Chondrocyte (in vitro differentiated cells): ENCODE data around the gene RFFL. TPM values are rescaled to one million over a fixed set of nuclear protein-coding genes. Genes with fewer than 3 reads are reported as not detected.
"Not testable (repeated sequence)": the region's sequence is repeated elsewhere in the genome, so short reads cannot be mapped to it uniquely, and the experiment has no call there.

ENCODE experiments used
- DNase-seq: peaks from one replicate; pipeline ENCODE4 v3.0.0; 2021; ENCODE audit warnings: mixed read lengths, low spot score
- H3K27ac Mint-ChIP-seq: one replicate; pipeline ENCODE4 v1.8.0; 2021; ENCODE audit warnings: mild to moderate bottlenecking, moderate library complexity, mixed read lengths; ENCODE audit not compliant: unreplicated experiment
- H3K27me3 Mint-ChIP-seq: 2 replicates; pipeline ENCODE4 v1.8.0; 2021; ENCODE audit warnings: low read depth, mixed read lengths
- H3K36me3 Mint-ChIP-seq: 2 replicates; pipeline ENCODE4 v1.8.0; 2021; ENCODE audit warnings: low read depth, mixed read lengths
- H3K4me1 Mint-ChIP-seq: 2 replicates; pipeline ENCODE4 v1.8.0; 2021; ENCODE audit warnings: low read depth, mild to moderate bottlenecking, mixed read lengths
- H3K4me3 Mint-ChIP-seq: one replicate; pipeline ENCODE4 v1.8.0; 2021; ENCODE audit warnings: mild to moderate bottlenecking, moderate library complexity, mixed read lengths; ENCODE audit not compliant: unreplicated experiment
- H3K9me3 Mint-ChIP-seq: 2 replicates; pipeline ENCODE4 v1.8.0; 2021; ENCODE audit warnings: low read depth, mixed read lengths
- total RNA-seq: library from RNA; stranded (reverse); gene quantifications from 3 replicates; pipeline ENCODE4 v1.2.1, GENCODE V29; 2021
- TF ChIP-seq, protein P1 (sequence below): fragments of 200-600 bp; sonication (generic); IDR thresholded peaks from 2 replicates; pipeline ENCODE4 v1.5.0; 2021; ENCODE audit warnings: antibody characterized with exemption, mild to moderate bottlenecking, moderate library complexity

The RFFL gene
- total RNA-seq, 1 donor from 2014 or later = 11.1 TPM

DNA sequence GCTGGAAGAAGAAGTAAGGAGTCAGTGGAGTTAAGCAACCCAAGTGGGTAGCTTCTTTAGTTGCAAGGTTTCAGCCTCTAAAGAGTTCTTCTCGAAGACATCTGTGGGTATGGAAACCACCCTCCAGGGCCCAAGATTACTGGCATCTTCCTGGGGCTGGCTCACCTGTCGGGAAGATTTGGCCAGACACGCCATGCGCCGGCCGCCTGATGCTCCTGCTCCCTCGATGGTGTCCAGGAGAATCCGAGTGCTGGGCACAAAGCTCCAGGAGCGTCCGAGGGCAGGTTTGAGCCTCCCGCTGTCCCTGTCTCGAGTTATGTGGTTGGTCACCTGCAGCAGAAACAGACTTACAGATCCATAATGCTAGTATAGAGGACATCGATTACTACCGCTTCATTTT lies 37.5 kb upstream of the RFFL start:
- Mint-ChIP-seq H3K27me3 (no peaks in the 10 kb centered on the region), H3K9me3 (no peaks in the 10 kb centered on the region), H3K36me3 (peaks cover 21% of the 10 kb centered on the region), H3K4me1 (no peaks in the 10 kb centered on the region), H3K27ac (no peak overlapping the region), H3K4me3 (no peak overlapping the region)
- no peak for DNase-seq
- TF ChIP-seq, protein P1, sequence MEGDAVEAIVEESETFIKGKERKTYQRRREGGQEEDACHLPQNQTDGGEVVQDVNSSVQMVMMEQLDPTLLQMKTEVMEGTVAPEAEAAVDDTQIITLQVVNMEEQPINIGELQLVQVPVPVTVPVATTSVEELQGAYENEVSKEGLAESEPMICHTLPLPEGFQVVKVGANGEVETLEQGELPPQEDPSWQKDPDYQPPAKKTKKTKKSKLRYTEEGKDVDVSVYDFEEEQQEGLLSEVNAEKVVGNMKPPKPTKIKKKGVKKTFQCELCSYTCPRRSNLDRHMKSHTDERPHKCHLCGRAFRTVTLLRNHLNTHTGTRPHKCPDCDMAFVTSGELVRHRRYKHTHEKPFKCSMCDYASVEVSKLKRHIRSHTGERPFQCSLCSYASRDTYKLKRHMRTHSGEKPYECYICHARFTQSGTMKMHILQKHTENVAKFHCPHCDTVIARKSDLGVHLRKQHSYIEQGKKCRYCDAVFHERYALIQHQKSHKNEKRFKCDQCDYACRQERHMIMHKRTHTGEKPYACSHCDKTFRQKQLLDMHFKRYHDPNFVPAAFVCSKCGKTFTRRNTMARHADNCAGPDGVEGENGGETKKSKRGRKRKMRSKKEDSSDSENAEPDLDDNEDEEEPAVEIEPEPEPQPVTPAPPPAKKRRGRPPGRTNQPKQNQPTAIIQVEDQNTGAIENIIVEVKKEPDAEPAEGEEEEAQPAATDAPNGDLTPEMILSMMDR = no peak

DNA sequence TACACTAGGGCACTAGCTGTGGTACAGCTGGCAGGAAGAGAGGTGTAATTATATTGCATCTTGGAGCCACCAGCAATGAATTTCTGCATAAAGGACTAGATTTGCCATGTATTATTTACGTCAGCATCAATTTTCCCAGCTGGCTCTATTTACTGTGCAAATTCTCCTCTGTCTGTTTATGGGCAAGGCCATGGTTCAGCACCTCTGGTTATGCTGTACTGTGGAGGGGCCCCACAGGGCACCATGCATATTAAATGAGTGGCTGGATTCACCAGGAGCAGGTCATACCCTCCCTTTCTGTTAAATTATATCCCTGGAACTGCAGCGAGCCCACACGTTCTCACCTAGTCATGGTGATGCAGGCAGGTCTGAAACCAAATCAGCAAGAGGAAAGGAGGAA lies 36.4 kb upstream of the RFFL start:
- Mint-ChIP-seq H3K4me1 (peaks cover 1% of the 10 kb centered on the region), H3K4me3 (no peak overlapping the region), H3K9me3 (no peaks in the 10 kb centered on the region), H3K27ac (no peak overlapping the region), H3K27me3 (no peaks in the 10 kb centered on the region), H3K36me3 (peaks cover 17% of the 10 kb centered on the region)
- TF ChIP-seq, protein P1 = no peak
- no peak for DNase-seq

GRCh38 chr17:35097776-35098175 lies 34.3 kb upstream of the RFFL start:
- Mint-ChIP-seq H3K27ac (no peak overlapping the region), H3K4me3 (no peak overlapping the region), H3K36me3 (peaks cover 11% of the 10 kb centered on the region), H3K9me3 (no peaks in the 10 kb centered on the region), H3K27me3 (no peaks in the 10 kb centered on the region), H3K4me1 (peaks cover 3% of the 10 kb centered on the region)
- TF ChIP-seq, protein P1 = no peak
- no peak for DNase-seq

- Mint-ChIP-seq H3K9me3 (no peaks in the 10 kb centered on the region), H3K27me3 (no peaks in the 10 kb centered on the region), H3K4me3 (no peak overlapping the region), H3K36me3 (peaks cover 7% of the 10 kb centered on the region), H3K4me1 (peaks cover 6% of the 10 kb centered on the region), H3K27ac (no peak overlapping the region)
- DNase-seq = no peak
- TF ChIP-seq, protein P1 = no peak
Measured at GRCh38 chr17:35095741-35096140, 32.2 kb upstream of the RFFL start.

DNA sequence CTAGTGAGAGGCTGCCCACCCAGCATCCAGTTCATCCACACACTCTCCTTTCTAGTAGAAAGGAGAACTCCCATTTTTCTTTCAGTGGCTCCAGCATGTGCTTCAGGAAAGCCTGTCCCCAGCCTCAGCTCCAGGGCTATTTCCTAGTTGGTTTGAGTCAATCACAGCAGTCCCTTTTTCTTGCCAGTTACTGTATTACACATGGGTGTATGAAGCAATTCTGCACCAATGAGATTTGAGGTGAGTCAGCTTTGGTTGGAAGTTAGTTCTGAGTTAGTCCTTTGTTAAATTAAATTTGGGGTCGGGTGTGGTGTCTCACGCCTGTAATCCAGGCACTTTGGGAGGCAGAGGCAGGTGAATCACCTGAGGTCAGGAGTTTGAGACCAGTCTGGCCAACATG lies 31.4 kb upstream of the RFFL start:
- H3K4me3 Mint-ChIP-seq = no peak overlapping the region
- DNase-seq = no peak
- H3K27ac Mint-ChIP-seq = no peak overlapping the region

GRCh38 chr17:35090707-35091106 lies 27.2 kb upstream of the RFFL start:
- H3K9me3 Mint-ChIP-seq, H3K27me3 Mint-ChIP-seq, DNase-seq, H3K27ac Mint-ChIP-seq, H3K4me3 Mint-ChIP-seq, H3K36me3 Mint-ChIP-seq: not testable (repeated sequence)
- H3K4me1 Mint-ChIP-seq = peaks cover 31% of the 10 kb centered on the region

More for the DNA sequence above, 31.4 kb upstream of the RFFL start:
- peaks cover 7% of the 10 kb centered on the region for H3K36me3 Mint-ChIP-seq
- TF ChIP-seq, protein P1 = no peak
- H3K4me1 Mint-ChIP-seq = peaks cover 6% of the 10 kb centered on the region
- no peaks in the 10 kb centered on the region for H3K27me3 Mint-ChIP-seq
- H3K9me3 Mint-ChIP-seq = no peaks in the 10 kb centered on the region
